Tibial nerve (tissue), 4 donors: ENCODE data around the gene HS2ST1. TPM values are rescaled to one million over a fixed set of nuclear protein-coding genes. Genes with fewer than 3 reads are reported as not detected.
"Not testable (repeated sequence)": the region's sequence is repeated elsewhere in the genome, so short reads cannot be mapped to it uniquely, and the experiment has no call there.

Source experiments
- DNase-seq, 2 donors: peaks; one replicate each; pipeline ENCODE4 v3.0.0-alpha.2; 2019; ENCODE audit warnings: low spot score in 2 of 2
- H3K27ac ChIP-seq, 4 donors: fragments of 200-600 bp; sonication (generic) in 3 of 4; one replicate each; pipeline ENCODE4 v1.5.1; 2017 to 2019; ENCODE audit warnings: mild to moderate bottlenecking in 1 of 4
- H3K27me3 ChIP-seq, 2 donors: fragments of 200-600 bp; sonication (generic) in 1 of 2; one replicate each; pipeline versions ENCODE4 v1.5.1 to v1.6.0; 2017 to 2019
- H3K36me3 ChIP-seq, 3 donors: fragments of 200-600 bp; sonication (generic); one replicate each; pipeline ENCODE4 v1.5.1; 2018 to 2019
- H3K4me1 ChIP-seq, 4 donors: fragments of 200-600 bp; sonication (generic) in 3 of 4; one replicate each; pipeline ENCODE4 v1.5.1; 2017 to 2019
- H3K4me3 ChIP-seq, 4 donors: fragments of 200-600 bp; sonication (generic) in 3 of 4; one replicate each; pipeline ENCODE4 v1.5.1; 2017 to 2019; ENCODE audit warnings: mild to moderate bottlenecking in 1 of 4, moderate library complexity in 1 of 4
- H3K9me3 ChIP-seq, 4 donors: fragments of 200-600 bp; sonication (generic) in 3 of 4; one replicate each; pipeline ENCODE4 v1.5.1; 2017 to 2019
- EP300 ChIP-seq, 2 donors: sonication (generic); formaldehyde crosslinking; IDR thresholded peaks; one replicate each; pipeline ENCODE4 v1.6.1; 2017; ENCODE audit warnings: antibody characterized with exemption in 2 of 2, mild to moderate bottlenecking in 1 of 2
- POLR2A ChIP-seq, 2 donors: fragments of 450-650 bp; IDR thresholded peaks; one replicate each; pipeline ENCODE4 v1.6.1; 2017; ENCODE audit warnings: antibody characterized with exemption in 2 of 2, mild to moderate bottlenecking in 2 of 2, moderate library complexity in 2 of 2
- WGBS, 2 donors: methylation state at CpG; one replicate each; pipeline ENCODE4 v1.1.5; 2018; 5-methylcytosine and 5-hydroxymethylcytosine counted together
- total RNA-seq, 4 donors: library from RNA; depleted of rRNA; stranded (reverse); fragments of >200 nt; gene quantifications; one replicate each; pipeline ENCODE4 v1.1.0, GENCODE V29; 2016
- TF ChIP-seq, protein P1 (sequence below), 5 experiments: fragments of 200-600 bp in 3 of 5; fragments of 450-650 bp in 2 of 5; sonication (generic) in 3 of 5; IDR thresholded peaks; one replicate each; pipeline ENCODE4 v1.5.1; 2016 to 2019; ENCODE audit warnings: antibody characterized with exemption in 5 of 5, mild to moderate bottlenecking in 3 of 5, moderate library complexity in 2 of 5

Gene HS2ST1
- total RNA-seq, 4 donors from 2014 or later = 10.3 to 12.9 (median 11.2) TPM

DNA sequence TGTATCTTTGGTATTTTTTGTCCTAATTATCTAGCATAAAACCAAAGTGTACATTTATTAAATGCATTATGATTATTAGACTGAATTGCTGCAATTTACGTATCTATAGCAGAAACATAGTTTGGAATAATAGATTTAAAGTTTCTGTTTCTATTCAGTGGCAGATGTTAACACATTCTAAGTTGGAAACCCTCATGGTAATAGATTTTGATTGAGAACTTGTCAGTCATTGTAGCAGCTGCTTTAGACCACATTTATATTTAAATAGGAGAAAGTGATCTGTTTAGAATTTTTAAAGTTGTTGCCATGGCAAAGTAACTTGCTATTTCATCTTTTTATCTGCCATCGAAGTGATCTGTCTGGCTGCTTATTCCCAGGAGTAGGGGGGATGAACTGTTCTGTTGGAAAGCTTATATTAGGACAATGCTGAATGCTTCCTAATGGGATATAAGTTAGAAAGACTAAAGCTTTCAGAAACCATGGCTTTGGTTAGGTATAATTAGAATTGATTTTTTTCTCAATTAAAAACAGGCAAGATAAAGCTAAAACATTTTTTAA lies 61.6 kb downstream of the HS2ST1 start:
- DNase-seq = no peak
- no peaks in the 10 kb centered on the region for H3K27me3 ChIP-seq
- no peak for TF ChIP-seq EP300 (IDR thresholded peaks at IDR 0.05)
- TF ChIP-seq, protein P1, sequence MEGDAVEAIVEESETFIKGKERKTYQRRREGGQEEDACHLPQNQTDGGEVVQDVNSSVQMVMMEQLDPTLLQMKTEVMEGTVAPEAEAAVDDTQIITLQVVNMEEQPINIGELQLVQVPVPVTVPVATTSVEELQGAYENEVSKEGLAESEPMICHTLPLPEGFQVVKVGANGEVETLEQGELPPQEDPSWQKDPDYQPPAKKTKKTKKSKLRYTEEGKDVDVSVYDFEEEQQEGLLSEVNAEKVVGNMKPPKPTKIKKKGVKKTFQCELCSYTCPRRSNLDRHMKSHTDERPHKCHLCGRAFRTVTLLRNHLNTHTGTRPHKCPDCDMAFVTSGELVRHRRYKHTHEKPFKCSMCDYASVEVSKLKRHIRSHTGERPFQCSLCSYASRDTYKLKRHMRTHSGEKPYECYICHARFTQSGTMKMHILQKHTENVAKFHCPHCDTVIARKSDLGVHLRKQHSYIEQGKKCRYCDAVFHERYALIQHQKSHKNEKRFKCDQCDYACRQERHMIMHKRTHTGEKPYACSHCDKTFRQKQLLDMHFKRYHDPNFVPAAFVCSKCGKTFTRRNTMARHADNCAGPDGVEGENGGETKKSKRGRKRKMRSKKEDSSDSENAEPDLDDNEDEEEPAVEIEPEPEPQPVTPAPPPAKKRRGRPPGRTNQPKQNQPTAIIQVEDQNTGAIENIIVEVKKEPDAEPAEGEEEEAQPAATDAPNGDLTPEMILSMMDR (IDR thresholded peaks at IDR 0.05) = no peak
- no peak for TF ChIP-seq POLR2A (IDR thresholded peaks at IDR 0.05)
- no peak overlapping the region for H3K27ac ChIP-seq
- H3K4me3 ChIP-seq = no peak overlapping the region
- no peaks in the 10 kb centered on the region for H3K9me3 ChIP-seq
- peaks cover 0 to 4% (median 0%) of the 10 kb centered on the region in 4 donors for H3K4me1 ChIP-seq
- H3K36me3 ChIP-seq = no peaks in the 10 kb centered on the region
- WGBS, 2 donors = 42 to 46% methylated on average over 2 of the region's 2 CpGs

DNA sequence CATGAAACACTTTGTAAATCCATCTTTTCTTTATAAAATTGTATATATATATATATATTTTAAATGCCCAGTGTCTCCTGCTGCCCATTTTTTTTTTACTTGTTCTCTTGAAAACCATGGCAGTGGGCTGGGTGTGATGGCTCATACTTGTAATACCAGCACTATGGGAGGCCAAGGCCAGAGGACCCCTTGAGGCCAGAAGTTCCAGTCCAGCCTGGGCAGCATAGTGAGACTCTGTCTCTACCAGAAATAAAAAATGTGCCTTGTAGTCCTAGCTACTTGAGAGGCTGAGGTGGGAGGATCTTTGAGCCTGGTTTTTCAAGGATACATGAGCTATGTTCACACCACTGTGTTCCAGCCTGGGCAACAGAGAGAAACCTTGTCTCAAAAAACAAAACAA lies 62.2 kb downstream of the HS2ST1 start:
- Histone ChIP-seq H3K4me3 (no peak overlapping the region), H3K36me3 (no peaks in the 10 kb centered on the region), H3K4me1 (peaks cover 0 to 4% (median 0%) of the 10 kb centered on the region in 4 donors), H3K9me3 (no peaks in the 10 kb centered on the region), H3K27ac (no peak overlapping the region), H3K27me3 (no peaks in the 10 kb centered on the region)
- DNase-seq = no peak
- TF ChIP-seq, protein P1 (IDR thresholded peaks at IDR 0.05) = no peak
- TF ChIP-seq POLR2A (IDR thresholded peaks at IDR 0.05) (no peak), EP300 (IDR thresholded peaks at IDR 0.05) (no peak)

DNA sequence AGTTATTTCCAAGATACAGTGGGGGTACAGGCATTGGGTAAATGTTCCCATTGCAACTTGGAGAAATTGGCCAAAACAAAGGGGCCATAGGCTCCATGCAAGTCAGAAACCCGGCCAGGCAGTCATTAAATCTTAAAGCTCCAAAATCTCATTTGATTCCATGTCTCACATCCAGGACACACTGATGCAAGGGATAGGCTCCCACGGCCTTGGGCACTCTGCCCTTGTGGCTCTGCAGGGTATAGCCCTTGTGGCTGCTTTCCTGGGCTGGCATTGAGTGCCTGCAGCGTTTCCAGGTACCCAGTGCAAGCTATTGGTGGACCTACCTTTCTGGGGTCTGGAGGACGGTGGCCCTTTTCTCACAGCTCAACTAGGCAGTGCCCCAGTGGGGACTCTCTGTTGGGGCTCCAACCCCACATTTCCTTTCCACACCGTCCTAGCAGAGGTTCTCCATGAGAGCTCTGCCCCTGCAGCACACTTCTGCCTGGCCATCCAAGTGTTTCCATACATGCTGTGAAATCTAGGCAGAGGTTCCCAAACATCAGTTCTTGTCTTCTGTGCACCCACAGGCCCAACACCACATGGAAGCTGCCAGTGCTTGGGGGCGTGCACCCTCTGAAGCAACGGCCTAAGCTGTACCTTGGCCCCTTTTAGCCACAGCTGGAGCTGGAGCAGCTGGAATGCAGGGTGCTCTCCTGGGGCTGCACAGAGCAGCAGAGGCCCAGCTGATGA lies 67.2 kb downstream of the HS2ST1 start:
- no peak overlapping the region for H3K4me3 ChIP-seq
- H3K9me3 ChIP-seq = no peaks in the 10 kb centered on the region
- no peak for DNase-seq
- no peaks in the 10 kb centered on the region for H3K4me1 ChIP-seq
- no peaks in the 10 kb centered on the region for H3K27me3 ChIP-seq
- no peak overlapping the region for H3K27ac ChIP-seq
- 81 to 99% methylated on average over 5 to 7 of the region's 7 CpGs for WGBS, 2 donors
- H3K36me3 ChIP-seq = no peaks in the 10 kb centered on the region
- TF ChIP-seq EP300 (IDR thresholded peaks at IDR 0.05) (no peak), POLR2A (IDR thresholded peaks at IDR 0.05) (no peak)
- TF ChIP-seq, protein P1 (IDR thresholded peaks at IDR 0.05) = no peak

DNA sequence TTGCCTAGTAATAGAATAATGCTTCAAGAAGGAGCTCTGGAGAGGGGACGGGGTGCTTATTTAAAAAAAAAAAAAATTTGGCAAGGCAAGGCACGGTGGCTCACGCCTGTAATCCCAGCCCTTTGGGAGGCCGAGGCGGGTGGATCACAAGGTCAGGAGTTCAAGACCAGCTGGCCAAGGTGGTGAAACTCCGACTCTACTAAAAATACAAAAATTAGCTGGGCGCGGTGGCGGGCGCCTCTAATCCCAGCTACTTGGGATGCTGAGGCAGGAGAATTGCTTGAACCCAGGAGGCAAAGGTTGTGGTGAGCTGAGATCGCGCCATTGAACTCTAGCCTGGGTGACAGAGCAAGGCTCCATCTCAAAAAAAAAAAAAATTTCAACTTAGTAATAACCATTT lies 69.2 kb downstream of the HS2ST1 start:
- DNase-seq, H3K4me3 ChIP-seq, H3K27me3 ChIP-seq, H3K4me1 ChIP-seq, H3K36me3 ChIP-seq, H3K9me3 ChIP-seq, H3K27ac ChIP-seq: not testable (repeated sequence)
- 96 to 98% methylated on average over 12 of the region's 12 CpGs for WGBS, 2 donors

DNA sequence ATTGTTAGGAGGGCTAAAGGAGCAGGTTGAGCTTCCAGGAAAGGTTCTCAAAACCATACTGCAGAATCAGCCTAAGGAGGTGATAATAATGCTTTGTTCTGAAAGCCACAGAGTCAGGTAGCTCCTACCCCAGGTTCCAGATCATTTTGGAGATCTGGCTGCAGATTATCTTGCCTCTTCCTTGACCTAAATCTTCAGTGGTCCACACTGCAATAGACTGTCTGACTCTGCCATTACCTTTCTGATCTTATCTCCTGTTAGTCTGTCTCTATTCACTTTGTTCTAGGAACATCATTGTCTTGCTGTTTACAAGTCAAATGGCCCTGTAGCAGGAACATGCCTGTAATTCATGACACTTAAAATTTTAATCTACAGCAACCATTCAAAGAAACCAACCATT lies 73.0 kb downstream of the HS2ST1 start:
- H3K27me3 ChIP-seq = no peaks in the 10 kb centered on the region
- no peak overlapping the region for H3K27ac ChIP-seq
- H3K9me3 ChIP-seq = no peaks in the 10 kb centered on the region
- no peak for TF ChIP-seq EP300 (IDR thresholded peaks at IDR 0.05)
- TF ChIP-seq, protein P1 (IDR thresholded peaks at IDR 0.05) = no peak
- no peak for TF ChIP-seq POLR2A (IDR thresholded peaks at IDR 0.05)
- DNase-seq = no peak
- H3K4me1 ChIP-seq = no peaks in the 10 kb centered on the region
- H3K4me3 ChIP-seq = no peak overlapping the region
- no peaks in the 10 kb centered on the region for H3K36me3 ChIP-seq
